Measurements from ENCODE around the gene CAMK2N1.

- no peak for TF ChIP-seq CTCF (conservative IDR thresholded peaks at IDR 0.05 in 1 of 2, IDR thresholded peaks at IDR 0.05 in 1 of 2; ENCODE audit: low read depth in 1 of 2, low read length in 2 of 2)
- TF ChIP-seq EZH2 (IDR thresholded peaks at IDR 0.05; ENCODE audit: low read length, missing control alignments) = no peak
These were observed 25.8 kb upstream of the CAMK2N1 start for GRCh38 chr1:20511518-20512428.
